DOHH2 (cell line): ENCODE measurements around the gene KLK1.

Source experiments
- CTCF ChIP-seq: fragments of 200-600 bp; sonication (generic); IDR thresholded peaks from one replicate; pipeline ENCODE4 v1.5.1; 2014; ENCODE audit warnings: antibody characterized with exemption, mild to moderate bottlenecking, low read depth, low read length; ENCODE audit not compliant: poor library complexity, severe bottlenecking
- EZH2phosphoT487 ChIP-seq: fragments of 200-600 bp; sonication (generic); IDR thresholded peaks from 2 replicates; pipeline ENCODE4 v1.6.1; 2017; ENCODE audit warnings: borderline replicate concordance, mild to moderate bottlenecking, antibody characterized with exemption, low read length, moderate library complexity, mixed read lengths

DNA sequence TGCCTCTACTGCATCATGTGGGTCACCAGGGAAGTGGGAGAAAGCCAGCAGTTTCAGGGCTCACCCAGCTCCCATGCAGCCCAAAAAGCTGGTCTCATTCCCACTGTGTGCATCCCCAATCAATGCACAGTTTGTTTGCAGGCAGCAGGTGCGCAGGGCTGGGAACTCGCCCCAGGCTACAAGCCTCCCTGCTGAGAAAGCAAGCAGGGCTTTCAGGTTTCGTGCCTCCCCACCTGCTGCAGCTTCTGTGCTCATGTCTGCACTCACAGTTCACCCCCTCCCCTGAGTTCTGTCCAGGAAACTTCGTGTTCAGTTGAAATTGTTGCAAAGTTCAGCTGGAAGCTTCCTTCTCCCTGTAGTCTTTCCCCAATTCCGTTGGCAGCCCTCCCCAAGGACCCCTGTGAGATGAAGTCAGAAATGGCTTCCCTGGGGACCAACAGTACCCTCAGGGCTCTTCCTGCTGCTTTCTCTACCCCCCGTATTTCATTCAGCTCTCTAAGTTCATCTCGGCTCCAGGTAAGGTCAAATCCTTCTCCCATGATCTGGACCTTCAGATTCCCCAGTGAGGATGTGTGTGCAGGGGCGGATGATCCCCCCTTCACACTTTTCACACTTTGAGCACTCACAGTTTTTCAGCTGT is 20.8 kb upstream of the KLK1 start:
- TF ChIP-seq CTCF (no peak), EZH2phosphoT487 (no peak)
